ENCODE data around the gene DAB2IP. TPM values are rescaled to one million over a fixed set of nuclear protein-coding genes. Genes with fewer than 3 reads are reported as not detected.

DAB2IP gene
- polyA plus RNA-seq, 4 donors, result 37.4 to 50.8 (median 44.4) TPM

GRCh38 chr9:121754655-121755436, 103.4 kb downstream of the DAB2IP start:
- DNase-seq (ENCODE audit: low read depth in 4 of 4, low spot score in 3 of 4), result no peak

DNA sequence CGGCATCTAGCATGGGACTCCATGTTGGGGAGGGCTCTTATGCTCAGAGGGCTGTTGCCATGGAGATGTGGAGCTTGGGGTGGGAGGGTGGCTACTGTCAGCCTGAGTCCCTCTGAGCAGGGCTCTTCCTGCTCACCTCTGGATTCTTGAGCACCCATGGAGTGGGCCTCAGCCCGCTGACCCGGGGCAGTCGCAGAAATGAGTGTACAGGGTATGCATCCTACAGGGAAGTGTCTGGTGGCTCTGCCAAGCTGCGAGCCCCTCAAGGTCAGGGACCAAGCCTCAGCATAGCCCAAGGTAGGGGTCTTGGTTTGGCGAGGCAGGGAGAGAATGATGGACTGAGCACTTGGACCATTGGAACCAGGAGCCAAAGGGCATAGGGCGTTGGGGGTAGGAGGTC, 104.1 kb downstream of the DAB2IP start:
- DNase-seq (ENCODE audit: low read depth in 4 of 4, low spot score in 3 of 4), result no peak

- no peak for DNase-seq (ENCODE audit: low read depth in 4 of 4, low spot score in 3 of 4)
Observed at GRCh38 chr9:121756474-121757280, 105.2 kb downstream of the DAB2IP start.

- DNase-seq (ENCODE audit: low read depth in 4 of 4, low spot score in 3 of 4), result no peak
Observed at GRCh38 chr9:121757281-121757585, 105.8 kb downstream of the DAB2IP start.

DNA sequence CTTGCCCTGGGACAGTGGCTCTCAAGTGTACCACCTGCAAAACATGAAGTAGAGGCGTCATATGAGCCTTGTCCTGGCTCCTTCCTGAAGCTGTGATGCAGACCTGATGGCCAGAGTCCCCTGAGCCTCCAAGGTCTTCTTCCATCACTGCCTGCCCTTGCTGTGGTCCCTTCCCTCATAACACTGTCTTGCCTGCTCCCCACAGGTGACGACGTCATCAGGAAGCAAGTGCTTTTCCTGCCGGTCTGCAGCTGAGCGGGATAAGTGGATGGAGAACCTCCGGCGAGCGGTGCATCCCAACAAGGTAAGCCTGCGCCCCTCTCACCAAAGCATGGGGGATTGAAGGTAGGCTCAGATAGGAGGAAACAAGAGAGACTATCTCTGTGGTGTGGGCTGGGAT, 107.3 kb downstream of the DAB2IP start:
- DNase-seq (ENCODE audit: low read depth in 4 of 4, low spot score in 3 of 4), result no peak

- no peak for DNase-seq (ENCODE audit: low read depth in 4 of 4, low spot score in 3 of 4)
Observed at GRCh38 chr9:121759996-121760395, 108.6 kb downstream of the DAB2IP start.

- DNase-seq (ENCODE audit: low read depth in 4 of 4, low spot score in 3 of 4), result no peak
Observed at GRCh38 chr9:121760571-121760970, 109.1 kb downstream of the DAB2IP start.

- DNase-seq (ENCODE audit: low read depth in 4 of 4, low spot score in 3 of 4), result no peak
Observed at GRCh38 chr9:121763131-121763530, 111.7 kb downstream of the DAB2IP start.

- no peak for DNase-seq (ENCODE audit: low read depth in 4 of 4, low spot score in 3 of 4)
Observed at GRCh38 chr9:121763561-121764370, 112.3 kb downstream of the DAB2IP start.

GRCh38 chr9:121764371-121764730, 112.9 kb downstream of the DAB2IP start:
- no peak for DNase-seq (ENCODE audit: low read depth in 4 of 4, low spot score in 3 of 4)

GRCh38 chr9:121765021-121765950, 113.9 kb downstream of the DAB2IP start:
- DNase-seq (ENCODE audit: low read depth in 4 of 4, low spot score in 3 of 4), result no peak

- DNase-seq (ENCODE audit: low read depth in 4 of 4, low spot score in 3 of 4), result no peak
Observed at GRCh38 chr9:121766081-121766683, 114.7 kb downstream of the DAB2IP start.

GRCh38 chr9:121767171-121767769, 115.8 kb downstream of the DAB2IP start:
- no peak for DNase-seq (ENCODE audit: low read depth in 4 of 4, low spot score in 3 of 4)

- no peak for DNase-seq (ENCODE audit: low read depth in 4 of 4, low spot score in 3 of 4)
Observed at GRCh38 chr9:121768416-121769015, 117.1 kb downstream of the DAB2IP start.

DNA sequence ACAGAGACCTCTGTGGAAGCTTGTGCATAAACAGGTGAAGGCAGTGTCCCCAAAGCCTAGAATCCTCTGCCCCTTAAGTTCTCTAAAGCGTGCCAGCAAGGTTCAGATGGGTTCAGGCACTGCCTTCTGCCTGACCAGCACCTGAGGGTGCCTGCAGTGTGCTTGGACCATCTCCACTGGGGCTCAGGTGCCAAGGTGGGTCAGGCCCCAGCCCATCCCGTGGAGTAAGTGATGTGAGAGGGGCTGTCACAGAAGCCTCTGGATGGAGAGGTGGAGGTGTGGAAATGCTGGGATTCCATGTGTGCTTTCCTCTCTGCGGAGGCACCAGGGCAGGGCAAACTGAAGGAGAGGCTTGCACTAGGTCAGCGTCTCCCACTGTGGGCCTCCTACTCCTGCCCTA, 118.5 kb downstream of the DAB2IP start:
- DNase-seq (ENCODE audit: low read depth in 4 of 4, low spot score in 3 of 4), result no peak

GRCh38 chr9:121770415-121771273, 119.2 kb downstream of the DAB2IP start:
- DNase-seq (ENCODE audit: low read depth in 4 of 4, low spot score in 3 of 4), result no peak

DNA sequence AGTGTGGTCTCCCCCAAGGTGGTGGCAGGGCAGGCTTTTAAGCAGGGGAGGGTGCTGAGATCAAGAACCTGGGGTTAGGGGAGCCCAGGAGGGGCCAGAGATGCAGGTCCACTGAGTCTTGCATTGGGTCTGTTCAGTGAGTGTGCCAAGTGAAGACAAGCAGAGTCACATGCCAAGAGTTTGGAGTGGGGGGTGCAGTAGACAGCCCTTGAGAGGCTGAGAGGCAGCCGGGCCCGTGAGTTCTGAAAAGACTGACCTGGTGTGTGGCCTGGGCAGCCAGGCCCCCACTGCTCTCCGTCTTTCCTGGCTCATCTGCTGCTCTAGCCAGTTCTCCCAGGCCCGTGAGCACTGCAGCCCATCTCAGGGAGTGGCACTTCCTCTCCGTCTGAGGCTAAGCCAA, 120.0 kb downstream of the DAB2IP start:
- no peak for DNase-seq (ENCODE audit: low read depth in 4 of 4, low spot score in 3 of 4)

All from right renal pelvis (tissue), 4 donors.